HCT116 (cell line): ENCODE data around the gene CPLANE2.

Experiments
- CEBPB ChIP-seq: IDR thresholded peaks from 2 replicates; pipeline ENCODE4 v1.6.1; 2012; ENCODE audit warnings: low read depth
- CTCF ChIP-seq, 3 experiments: fragments of 200-600 bp in 1 of 3; sonication (generic) in 1 of 3; IDR thresholded peaks in 2 of 3; conservative IDR thresholded peaks in 1 of 3; 2 replicates each; pipeline ENCODE4 v1.5.1; 2012 to 2017; ENCODE audit warnings: low read depth in 2 of 3, low read length in 2 of 3, antibody characterized with exemption in 1 of 3, borderline replicate concordance in 1 of 3, control low read depth in 1 of 3, mild to moderate bottlenecking in 1 of 3, mixed read lengths in 1 of 3, mixed run types in 1 of 3, moderate library complexity in 1 of 3; ENCODE audit not compliant: insufficient read depth in 1 of 3
- EGR1 ChIP-seq: IDR thresholded peaks from 2 replicates; pipeline ENCODE4 v1.6.1; 2012; ENCODE audit warnings: low read depth
- ELF1 ChIP-seq: IDR thresholded peaks from 2 replicates; pipeline ENCODE4 v1.6.1; 2012; ENCODE audit warnings: low read depth, borderline replicate concordance
- EZH2 ChIP-seq: fragments of 200-600 bp; sonication (generic); IDR thresholded peaks from 2 replicates; pipeline ENCODE4 v1.6.1; 2017; ENCODE audit warnings: antibody characterized with exemption, mixed run types
- EZH2phosphoT487 ChIP-seq: fragments of 200-600 bp; IDR thresholded peaks from 2 replicates; pipeline ENCODE4 v1.6.1; 2018; ENCODE audit warnings: antibody characterized with exemption, borderline replicate concordance
- MAX ChIP-seq: IDR thresholded peaks from 2 replicates; pipeline ENCODE4 v1.6.1; 2012
- POLR2A ChIP-seq: IDR thresholded peaks from 2 replicates; pipeline ENCODE4 v1.7.0; 2011; ENCODE audit warnings: borderline replicate concordance; ENCODE audit not compliant: insufficient read depth, insufficient read length; ENCODE audit errors: extremely low read depth
- POLR2AphosphoS5 ChIP-seq: IDR thresholded peaks from 2 replicates; pipeline ENCODE4 v1.6.1; 2011; ENCODE audit warnings: mild to moderate bottlenecking, low read depth, low read length, moderate library complexity
- RAD21 ChIP-seq: IDR thresholded peaks from 2 replicates; pipeline ENCODE4 v1.6.1; 2012; ENCODE audit warnings: low read depth, mild to moderate bottlenecking
- REST ChIP-seq: IDR thresholded peaks from 2 replicates; pipeline ENCODE4 v1.6.1; 2012; ENCODE audit warnings: low read depth
- SIN3A ChIP-seq: IDR thresholded peaks from 2 replicates; pipeline ENCODE4 v1.6.1; 2012; ENCODE audit warnings: low read depth
- SP1 ChIP-seq: IDR thresholded peaks from 2 replicates; pipeline ENCODE4 v1.6.1; 2012; ENCODE audit warnings: low read depth
- TCF7L2 ChIP-seq: IDR thresholded peaks from 2 replicates; pipeline ENCODE4 v1.7.0; 2011; ENCODE audit warnings: borderline replicate concordance, inconsistent platforms; ENCODE audit not compliant: insufficient read depth, insufficient read length; ENCODE audit errors: extremely low read depth

- TF ChIP-seq POLR2A (no peak), TCF7L2 (no peak), CEBPB (no peak), SIN3A (no peak), CTCF (IDR thresholded peaks at IDR 0.05 in 2 of 3, conservative IDR thresholded peaks at IDR 0.05 in 1 of 3; ENCODE audit: borderline replicate concordance in 1 of 3, insufficient read depth in 1 of 3, low read depth in 2 of 3, low read length in 2 of 3) (no peak), EZH2phosphoT487 (no peak), EZH2 (no peak), POLR2AphosphoS5 (no peak), MAX (no peak), EGR1 (no peak), RAD21 (no peak), ELF1 (no peak), REST (no peak), SP1 (no peak)
These were observed 46.9 kb downstream of the CPLANE2 start for GRCh38 chr1:16189921-16190621.
